Measurements from ENCODE around the gene SEC24D. TPM values are rescaled to one million over a fixed set of nuclear protein-coding genes. Genes with fewer than 3 reads are reported as not detected.

SEC24D gene
- total and polyA plus RNA-seq, 9 of the 15 experiments (the other 6 are each of a cell fraction or from before 2014, with no cell fraction given) = 7.1 to 22.5 (median 11.3) TPM

GRCh38 chr4:118682928-118683327, 153.0 kb downstream of the SEC24D start:
- H3K36me3 ChIP-seq (ENCODE audit: control insufficient read depth, insufficient read depth, low read length) = peaks cover 8% of the 10 kb centered on the region; the same call in 2 of the 3 replicates
- no TSS peak for BruUV-seq (replicated peaks)
- peak overlapping the region; percentile 38; the same call in 1 of the 2 replicates for H3K4me2 ChIP-seq (ENCODE audit: insufficient read depth, low read length)
- H3K4me3 ChIP-seq = no peak overlapping the region
- peaks cover 3 to 9% of the 10 kb centered on the region in 2 experiments; a peak in 3 of 5 replicates for H3K4me1 ChIP-seq (replicated peaks in 1 of 2; ENCODE audit: control insufficient read depth in 2 of 2, insufficient read depth in 2 of 2, low read length in 2 of 2)
- intact Hi-C loops (cut with micrococcal nuclease) = loop anchor here (5.0 kb wide), 2 partner anchors 141 to 401 kb away; no protein-coding TSS in a partner anchor
- 0 out of 2 replicates have a peak, but pooled peaks cover 3% of the 10 kb centered on the region for H4K20me1 ChIP-seq (replicated peaks; ENCODE audit: control insufficient read depth, insufficient read depth, low read length)
- no peaks in the 10 kb centered on the region for H3K27me3 ChIP-seq (ENCODE audit: control insufficient read depth in 2 of 2, insufficient read depth in 2 of 2, low read length in 2 of 2)
- 17% methylated on average over 1 of the region's 1 CpG for WGBS (ENCODE audit: insufficient coverage, low coverage, missing lambda C conversion rate)
- H3K9ac ChIP-seq (ENCODE audit: insufficient read depth in 1 of 2, low read depth in 2 of 2, low read length in 2 of 2) = no peak overlapping the region
- peak overlapping the region; percentile 97 for H2AFZ ChIP-seq (ENCODE audit: low read depth, low read length)
- H3K9me1 ChIP-seq (ENCODE audit: control insufficient read depth, insufficient read depth, low read length) = no peaks in the 10 kb centered on the region
- DNase-seq (ENCODE audit: extremely low read depth in 1 of 4, low spot score in 3 of 4) (peak; percentile 38 to 53 (median 41)), ATAC-seq (peak; percentile 35; the same call in 2 of the 3 replicates), FAIRE-seq (peak; percentile 40)
- ChIA-PET CTCF (ENCODE audit: low intra/inter-chr PET ratio) (no interaction called here), POLR2A (no interaction called here)
- in situ Hi-C loops (cut with MboI) = loop anchor here (25.0 kb wide), 1 partner anchor 396 kb away; no protein-coding TSS in a partner anchor
- H3K9me3 ChIP-seq (replicated peaks; ENCODE audit: control insufficient read depth, insufficient read depth, low read depth, low read length) = no peaks in the 10 kb centered on the region
- H3K27ac ChIP-seq (ENCODE audit: extremely low read depth, low read depth, low read length) = no peak overlapping the region
- H3K79me2 ChIP-seq (ENCODE audit: control insufficient read depth, insufficient read depth, low read length) = peaks cover 26% of the 10 kb centered on the region
- peak; percentile 34; the same call in 1 of the 2 replicates for TF ChIP-seq ETV1 (tag; conservative IDR thresholded peaks at IDR 0.05; ENCODE audit: low read depth)
- TF ChIP-seq KDM2B (CRISPR knock-in tag; IDR thresholded peaks at IDR 0.05) = no peak
- TF ChIP-seq FOXJ3 (CRISPR knock-in tag; IDR thresholded peaks at IDR 0.05) = no peak
- no peak for TF ChIP-seq HDAC2 (IDR thresholded peaks at IDR 0.05)
- no peak for TF ChIP-seq NCOA2 (IDR thresholded peaks at IDR 0.05; ENCODE audit: partially characterized antibody in 2 of 2)
- no peak for TF ChIP-seq TCFL5 (CRISPR knock-in tag; conservative IDR thresholded peaks at IDR 0.05)
- 0 out of 2 replicates have a peak, but pooled peaks have one; percentile 7 for TF ChIP-seq CREM (IDR thresholded peaks at IDR 0.05; ENCODE audit: low read depth)
- no peak for TF ChIP-seq MBD1 (CRISPR knock-in tag; IDR thresholded peaks at IDR 0.05)
- no peak for TF ChIP-seq NR2C2 (CRISPR knock-in tag; IDR thresholded peaks at IDR 0.05)
- TF ChIP-seq NR2C2 (tag; IDR thresholded peaks at IDR 0.05) = no peak
- no peak for TF ChIP-seq SPI1 (IDR thresholded peaks at IDR 0.05; ENCODE audit: borderline replicate concordance, low read depth, low read length)
- TF ChIP-seq SP1 (CRISPR knock-in tag; IDR thresholded peaks at IDR 0.05) = no peak
- no peak for TF ChIP-seq ZBTB11 (CRISPR knock-in tag; IDR thresholded peaks at IDR 0.05)
- peak; percentile 37 to 64 (median 58); a peak in 5 of 6 replicates for TF ChIP-seq CTCF (IDR thresholded peaks at IDR 0.05 in 2 of 3, conservative IDR thresholded peaks at IDR 0.05 in 1 of 3; ENCODE audit: insufficient read depth in 2 of 3, low read depth in 1 of 3, low read length in 3 of 3)
- TF ChIP-seq CEBPB (tag; IDR thresholded peaks at IDR 0.05) = 0 out of 2 replicates have a peak, but pooled peaks have one; percentile 13
- no peak for TF ChIP-seq SAFB (IDR thresholded peaks at IDR 0.05; ENCODE audit: borderline replicate concordance, low read depth, low read length)
